ENCODE results near the gene WFDC10A. TPM values are rescaled to one million over a fixed set of nuclear protein-coding genes. Genes with fewer than 3 reads are reported as not detected.

The WFDC10A gene
- total RNA-seq, 1 donor from 2014 or later: not detected

- Mint-ChIP-seq H3K36me3 (ENCODE audit: unreplicated experiment) (no peaks in the 10 kb centered on the region), H3K27me3 (ENCODE audit: unreplicated experiment) (peaks cover 6% of the 10 kb centered on the region), H3K27ac (ENCODE audit: unreplicated experiment) (no peak overlapping the region), H3K4me3 (ENCODE audit: unreplicated experiment) (no peak overlapping the region), H3K9me3 (ENCODE audit: unreplicated experiment) (peaks cover 16% of the 10 kb centered on the region), H3K4me1 (ENCODE audit: unreplicated experiment) (no peaks in the 10 kb centered on the region)
- TF ChIP-seq CTCF (IDR thresholded peaks at IDR 0.05): no peak
- DNase-seq (ENCODE audit: extremely low spot score, unreplicated experiment): no peak
These were observed 18.5 kb upstream of the WFDC10A start for GRCh38 chr20:45611054-45611453.

- Mint-ChIP-seq H3K36me3 (ENCODE audit: unreplicated experiment) (no peaks in the 10 kb centered on the region), H3K4me1 (ENCODE audit: unreplicated experiment) (no peaks in the 10 kb centered on the region), H3K27me3 (ENCODE audit: unreplicated experiment) (peaks cover 6% of the 10 kb centered on the region), H3K27ac (ENCODE audit: unreplicated experiment) (no peak overlapping the region), H3K4me3 (ENCODE audit: unreplicated experiment) (no peak overlapping the region), H3K9me3 (ENCODE audit: unreplicated experiment) (peaks cover 10% of the 10 kb centered on the region)
- no peak for DNase-seq (ENCODE audit: extremely low spot score, unreplicated experiment)
- TF ChIP-seq CTCF (IDR thresholded peaks at IDR 0.05): no peak
These were observed 17.2 kb upstream of the WFDC10A start for GRCh38 chr20:45612314-45612713.

- no peak overlapping the region for H3K27ac Mint-ChIP-seq (ENCODE audit: unreplicated experiment)
- H3K4me1 Mint-ChIP-seq (ENCODE audit: unreplicated experiment): no peaks in the 10 kb centered on the region
- no peaks in the 10 kb centered on the region for H3K36me3 Mint-ChIP-seq (ENCODE audit: unreplicated experiment)
- no peak for DNase-seq (ENCODE audit: extremely low spot score, unreplicated experiment)
- TF ChIP-seq CTCF (IDR thresholded peaks at IDR 0.05): no peak
- peaks cover 3% of the 10 kb centered on the region for H3K27me3 Mint-ChIP-seq (ENCODE audit: unreplicated experiment)
- H3K4me3 Mint-ChIP-seq (ENCODE audit: unreplicated experiment): no peak overlapping the region
- no peaks in the 10 kb centered on the region for H3K9me3 Mint-ChIP-seq (ENCODE audit: unreplicated experiment)
These were observed 11.9 kb upstream of the WFDC10A start for GRCh38 chr20:45617591-45617990.

- Mint-ChIP-seq H3K27me3 (ENCODE audit: unreplicated experiment) (peaks cover 7% of the 10 kb centered on the region), H3K4me3 (ENCODE audit: unreplicated experiment) (no peak overlapping the region), H3K36me3 (ENCODE audit: unreplicated experiment) (no peaks in the 10 kb centered on the region), H3K27ac (ENCODE audit: unreplicated experiment) (no peak overlapping the region), H3K9me3 (ENCODE audit: unreplicated experiment) (no peaks in the 10 kb centered on the region), H3K4me1 (ENCODE audit: unreplicated experiment) (no peaks in the 10 kb centered on the region)
- no peak for TF ChIP-seq CTCF (IDR thresholded peaks at IDR 0.05)
- no peak for DNase-seq (ENCODE audit: extremely low spot score, unreplicated experiment)
These were observed 7.9 kb upstream of the WFDC10A start for GRCh38 chr20:45621593-45621992.

GRCh38 chr20:45626540-45626939, 3.0 kb upstream of the WFDC10A start:
- no peaks in the 10 kb centered on the region for H3K36me3 Mint-ChIP-seq (ENCODE audit: unreplicated experiment)
- no peaks in the 10 kb centered on the region for H3K4me1 Mint-ChIP-seq (ENCODE audit: unreplicated experiment)
- peaks cover 16% of the 10 kb centered on the region for H3K27me3 Mint-ChIP-seq (ENCODE audit: unreplicated experiment)
- H3K27ac Mint-ChIP-seq (ENCODE audit: unreplicated experiment): no peak overlapping the region
- no peak for DNase-seq (ENCODE audit: extremely low spot score, unreplicated experiment)
- no peaks in the 10 kb centered on the region for H3K9me3 Mint-ChIP-seq (ENCODE audit: unreplicated experiment)
- no peak for TF ChIP-seq CTCF (IDR thresholded peaks at IDR 0.05)
- no peak overlapping the region for H3K4me3 Mint-ChIP-seq (ENCODE audit: unreplicated experiment)

All from osteocyte (in vitro differentiated cells).